NCI-H82 (cell line): ENCODE measurements around the gene TBX3.
A peak's percentile ranks its signal among the peaks of the same experiment; 100 is the strongest.

ENCODE experiments used
- DNase-seq: peaks from one replicate; lab custom pipeline; 2025; lab: John Stamatoyannopoulos, UW

The TBX3 gene

GRCh38 chr12:114696443-114697242 lies 12.7 kb upstream of the TBX3 start:
- DNase-seq: no peak

GRCh38 chr12:114695305-114695592 lies 11.3 kb upstream of the TBX3 start:
- DNase-seq: no peak

GRCh38 chr12:114694436-114695304 lies 10.7 kb upstream of the TBX3 start:
- no peak for DNase-seq

- DNase-seq: no peak
These were observed 9.6 kb upstream of the TBX3 start for GRCh38 chr12:114693532-114693931.

GRCh38 chr12:114693059-114693531 lies 9.1 kb upstream of the TBX3 start:
- DNase-seq: no peak

- no peak for DNase-seq
These were observed 8.4 kb upstream of the TBX3 start for GRCh38 chr12:114692186-114693058.

GRCh38 chr12:114691763-114692185 lies 7.8 kb upstream of the TBX3 start:
- no peak for DNase-seq

GRCh38 chr12:114691196-114691595 lies 7.2 kb upstream of the TBX3 start:
- DNase-seq: no peak

- no peak for DNase-seq
These were observed 6.5 kb upstream of the TBX3 start for GRCh38 chr12:114690267-114691135.

- no peak for DNase-seq
These were observed 5.4 kb upstream of the TBX3 start for GRCh38 chr12:114689075-114689994.

- DNase-seq: no peak
These were observed 4.4 kb upstream of the TBX3 start for GRCh38 chr12:114688256-114688845.

- DNase-seq: no peak
These were observed 3.8 kb upstream of the TBX3 start for GRCh38 chr12:114687802-114688201.

GRCh38 chr12:114686773-114687500 lies 3.0 kb upstream of the TBX3 start:
- no peak for DNase-seq

- DNase-seq: no peak
These were observed 2.4 kb upstream of the TBX3 start for GRCh38 chr12:114686426-114686772.

GRCh38 chr12:114685869-114686268 lies 1.9 kb upstream of the TBX3 start:
- no peak for DNase-seq

- DNase-seq: peak; percentile 48
These were observed 1.4 kb upstream of the TBX3 start for GRCh38 chr12:114685320-114685781.

- no peak for DNase-seq
These were observed 897 bp upstream of the TBX3 start for GRCh38 chr12:114684870-114685273.

- no peak for DNase-seq
These were observed 272 bp downstream of the TBX3 start for GRCh38 chr12:114683709-114684097.
